GM21528 (cell line): ENCODE measurements around the gene MPP1.

ENCODE experiments used
- ATAC-seq: cut with Tn5 transposase; IDR thresholded peaks from one replicate; pipeline ENCODE4 v1.9.1; 2021; ENCODE audit warnings: mild to moderate bottlenecking, moderate library complexity; ENCODE audit not compliant: unreplicated experiment, low FRiP score

The MPP1 gene

DNA sequence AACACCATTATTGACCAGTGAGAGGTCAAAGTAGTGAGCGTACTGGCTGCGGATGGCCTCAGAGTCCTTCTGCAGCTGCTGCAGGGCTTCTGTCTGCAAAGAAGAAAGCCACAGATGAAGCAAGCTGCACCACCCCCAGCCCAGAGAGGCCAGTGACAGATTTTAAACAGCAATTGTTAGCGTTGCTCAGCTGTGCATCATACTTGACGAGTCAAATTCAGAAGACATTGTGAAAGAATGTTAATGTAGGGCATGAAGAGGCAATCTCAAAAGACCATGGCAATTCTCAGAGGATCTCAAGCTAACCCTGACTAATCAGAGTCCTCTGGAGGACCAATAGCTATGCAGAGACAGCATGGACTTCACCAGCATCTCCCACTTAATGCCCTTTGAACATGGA lies 26.0 kb downstream of the MPP1 start:
- no peak for ATAC-seq

DNA sequence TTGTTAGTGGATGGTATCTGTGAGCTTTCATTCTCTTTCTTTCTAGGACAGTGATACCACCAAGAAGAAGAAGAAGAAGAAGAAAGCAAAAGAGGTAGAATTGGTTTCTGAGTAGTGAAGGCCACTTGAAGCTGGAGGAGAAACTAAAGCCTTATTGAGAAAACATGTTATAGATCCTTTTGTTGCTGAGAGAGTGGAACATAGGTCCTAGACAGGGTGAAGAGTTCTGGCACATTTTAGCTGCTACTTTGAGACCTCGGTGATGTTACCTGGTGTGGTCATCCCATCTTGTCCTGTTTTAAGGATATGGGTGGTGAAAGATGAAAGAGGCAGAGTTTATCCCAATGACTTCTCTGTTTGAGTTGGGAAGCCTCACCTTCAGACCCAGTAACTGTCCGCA lies 28.5 kb downstream of the MPP1 start:
- ATAC-seq, result no peak

DNA sequence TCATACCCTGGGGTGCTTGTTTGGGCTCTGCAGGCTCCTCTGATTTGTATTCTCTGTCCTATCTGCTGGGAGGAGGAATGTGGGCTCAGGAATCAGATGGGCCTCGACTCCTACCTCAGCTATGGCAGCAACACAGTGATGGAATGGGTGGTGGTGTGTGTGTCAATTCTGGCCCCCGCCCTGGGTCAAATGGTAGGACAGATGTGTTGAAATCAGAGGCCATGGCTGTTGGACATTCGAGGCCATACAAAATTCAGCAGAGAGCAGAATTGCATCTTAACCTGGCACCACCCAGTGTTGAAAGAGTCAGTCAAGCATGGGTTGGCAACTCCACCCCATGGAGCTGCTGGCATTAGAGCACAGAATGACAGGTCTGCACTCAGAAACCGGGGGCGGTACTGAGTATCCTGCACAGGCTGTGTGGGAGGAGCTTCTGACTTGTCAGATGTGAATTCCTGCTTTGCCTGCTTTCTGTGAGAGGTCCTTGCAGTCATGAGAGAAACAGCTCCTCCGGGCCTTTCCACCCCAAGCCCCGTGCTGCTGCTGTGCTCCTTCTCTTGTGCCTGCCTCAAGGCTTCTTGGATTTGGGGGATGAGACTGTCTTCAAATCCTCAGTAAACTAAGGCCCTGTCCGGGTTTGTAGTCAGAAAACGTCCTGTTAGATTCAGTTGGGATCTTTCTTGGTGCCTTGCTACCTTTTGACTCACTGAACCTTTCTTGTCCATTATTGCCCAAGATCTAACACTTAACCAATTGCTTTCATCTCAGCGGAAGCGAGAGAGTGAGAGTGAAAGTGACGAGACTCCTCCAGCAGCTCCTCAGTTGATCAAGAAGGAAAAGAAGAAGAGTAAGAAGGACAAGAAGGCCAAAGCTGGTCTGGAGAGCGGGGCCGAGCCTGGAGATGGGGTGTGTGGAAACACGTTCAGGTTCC lies 29.6 kb downstream of the MPP1 start:
- ATAC-seq, result no peak

DNA sequence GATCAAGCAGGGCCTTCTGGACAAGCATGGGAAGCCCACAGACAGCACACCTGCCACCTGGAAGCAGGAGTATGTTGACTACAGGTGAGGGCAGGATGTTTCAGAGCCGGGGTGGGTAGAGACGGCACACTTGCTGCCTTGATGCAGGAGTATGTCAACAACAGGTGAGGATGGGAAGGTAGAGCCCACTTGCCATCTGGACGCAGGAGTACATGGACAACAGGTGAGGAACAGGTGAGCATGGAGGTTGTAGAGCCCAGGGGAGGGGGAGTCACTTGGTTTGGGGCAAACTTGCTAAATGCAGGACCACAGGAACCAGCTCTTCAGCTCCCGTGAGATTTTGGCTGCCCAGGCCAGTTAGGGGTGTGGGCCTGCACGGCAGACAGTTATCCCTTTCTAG lies 30.7 kb downstream of the MPP1 start:
- no peak for ATAC-seq

DNA sequence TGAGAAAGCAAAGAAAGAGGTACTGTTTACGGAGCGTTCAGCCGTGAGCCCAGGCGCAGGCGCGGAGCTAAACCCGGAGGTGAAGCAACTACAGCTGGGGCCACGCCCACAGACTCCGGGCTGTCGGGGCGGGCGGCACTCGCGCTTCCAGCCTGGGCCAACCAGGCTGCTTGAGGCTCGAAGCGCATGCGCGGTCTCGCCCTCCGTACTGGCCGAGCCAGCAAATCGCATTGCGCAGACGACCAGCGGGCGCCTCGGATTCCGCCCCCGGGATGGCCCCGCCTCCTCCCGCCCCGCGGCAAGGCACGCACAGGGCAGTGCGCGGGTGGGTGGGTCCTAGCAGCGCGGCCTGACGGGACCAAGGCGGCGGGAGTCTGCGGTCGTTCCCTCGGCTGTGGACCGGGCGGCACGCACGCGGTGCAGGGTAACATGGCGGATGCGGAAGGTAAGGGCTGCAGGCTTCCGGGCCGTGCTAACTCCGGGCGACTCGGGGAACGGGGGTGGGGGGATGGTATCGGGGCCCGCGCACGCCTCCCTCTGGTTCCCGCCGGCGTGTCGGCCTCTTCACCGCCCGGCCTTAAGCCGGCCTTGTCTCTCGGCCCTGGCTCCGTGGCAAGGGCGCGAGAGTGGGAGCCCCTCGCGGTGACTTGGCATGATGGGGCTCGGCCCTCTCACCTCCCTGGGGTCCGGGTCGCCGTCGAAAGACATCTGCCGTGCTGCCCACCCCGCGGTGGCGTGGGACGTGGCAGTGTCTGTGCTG lies 42.6 kb downstream of the MPP1 start, which contains the start of gene DKC1:
Gene DKC1, plus strand, starts transcription at position 328 of the 760 bp plus-strand sequence. Its CDS starts 102 bp downstream, at position 430.
- peak; percentile 83 for ATAC-seq

DNA sequence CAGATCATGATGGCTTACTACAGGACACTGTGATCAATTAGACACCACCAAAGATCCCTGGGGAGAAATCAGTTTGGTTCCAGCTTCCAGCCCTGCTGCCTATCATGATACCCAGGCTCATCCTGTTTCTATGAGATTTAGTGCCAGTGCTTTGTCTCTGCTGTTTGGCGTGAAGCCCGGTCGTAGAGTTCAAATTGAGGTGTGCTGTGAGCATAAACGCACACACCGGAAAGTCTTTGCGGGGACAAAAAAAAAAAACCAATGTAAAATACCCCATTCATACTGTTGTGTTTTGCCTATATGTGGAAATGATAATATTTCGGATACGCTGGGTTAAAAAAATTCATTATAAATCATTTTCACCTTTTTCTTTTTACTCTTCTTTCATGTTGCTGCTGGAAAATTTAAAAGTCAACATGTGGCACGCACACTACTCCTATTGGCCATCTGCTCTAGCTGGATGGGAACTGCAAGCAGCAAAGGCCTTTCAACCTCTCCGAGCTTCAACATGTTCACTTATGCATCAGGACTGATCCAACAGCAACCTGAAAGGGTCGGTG lies 43.2 kb downstream of the MPP1 start:
- ATAC-seq, result no peak

DNA sequence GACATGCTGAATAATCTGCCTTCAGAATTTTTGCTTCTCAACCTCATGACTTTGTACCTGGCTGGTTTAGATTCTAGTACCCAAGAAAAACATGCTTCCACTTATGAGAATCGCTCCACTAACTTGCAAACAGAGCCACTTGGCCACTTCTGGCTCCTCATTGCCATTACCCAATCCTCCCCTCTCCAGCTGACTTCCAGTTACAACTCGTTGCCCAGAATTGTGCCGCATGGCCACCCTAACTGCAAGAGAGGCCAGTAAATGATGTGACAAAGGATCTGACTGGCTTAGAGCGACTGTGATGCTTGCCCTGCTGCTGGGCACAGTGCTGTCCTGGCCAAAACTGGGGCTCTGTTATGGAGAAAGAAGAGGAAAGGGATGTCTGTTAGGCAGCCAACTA lies 46.6 kb downstream of the MPP1 start:
- no peak for ATAC-seq

DNA sequence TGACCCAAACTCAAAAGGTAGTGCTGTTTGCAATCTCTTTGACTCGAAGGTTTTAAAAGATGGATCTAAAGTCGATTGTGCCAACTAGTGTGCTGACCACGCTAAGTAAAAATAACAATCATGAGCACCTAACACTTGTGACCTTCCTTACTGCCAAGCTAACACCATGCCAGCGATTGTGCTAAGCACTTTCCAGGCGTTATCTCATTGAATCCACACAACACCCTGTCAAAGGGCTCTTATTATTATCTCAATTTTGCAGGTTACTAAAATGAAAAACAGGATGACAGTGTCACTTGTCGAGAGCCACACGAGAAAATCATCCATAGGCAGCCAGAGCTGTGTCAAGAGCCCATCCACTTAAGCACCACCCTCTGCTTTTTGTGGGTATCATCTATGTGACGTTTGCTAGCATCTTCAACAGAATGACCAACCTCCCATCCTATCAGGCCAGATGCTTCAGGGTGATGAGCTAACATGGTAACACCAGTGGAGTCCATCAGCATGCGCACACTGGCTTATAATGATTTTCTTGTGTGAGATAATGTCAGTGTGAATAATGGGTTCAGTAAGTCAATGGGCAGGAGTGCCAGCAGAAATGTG lies 53.5 kb downstream of the MPP1 start:
- ATAC-seq, result no peak

DNA sequence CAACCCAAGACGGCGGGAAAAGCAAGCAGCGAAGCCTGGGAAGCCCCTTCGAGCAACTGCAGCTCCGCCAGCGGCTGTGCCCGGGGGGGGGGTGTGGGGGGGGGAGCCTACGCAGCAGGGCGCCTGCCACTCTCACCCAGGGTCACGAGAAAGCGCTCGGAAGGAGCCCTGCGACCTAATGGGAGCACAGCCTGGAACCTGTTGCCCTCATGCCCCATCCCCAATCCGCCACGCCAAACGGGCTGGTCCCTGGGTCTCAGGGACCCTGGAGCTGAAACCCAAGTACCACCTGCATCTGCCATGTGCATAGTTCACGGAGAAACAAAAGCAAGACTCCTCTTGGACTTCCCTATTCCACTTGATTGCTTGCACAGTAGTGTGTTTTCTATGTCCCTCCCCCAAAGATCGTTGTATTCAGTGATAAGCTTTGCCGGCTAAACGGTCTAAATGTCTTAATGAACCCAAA lies 54.0 kb downstream of the MPP1 start:
- ATAC-seq, result no peak

DNA sequence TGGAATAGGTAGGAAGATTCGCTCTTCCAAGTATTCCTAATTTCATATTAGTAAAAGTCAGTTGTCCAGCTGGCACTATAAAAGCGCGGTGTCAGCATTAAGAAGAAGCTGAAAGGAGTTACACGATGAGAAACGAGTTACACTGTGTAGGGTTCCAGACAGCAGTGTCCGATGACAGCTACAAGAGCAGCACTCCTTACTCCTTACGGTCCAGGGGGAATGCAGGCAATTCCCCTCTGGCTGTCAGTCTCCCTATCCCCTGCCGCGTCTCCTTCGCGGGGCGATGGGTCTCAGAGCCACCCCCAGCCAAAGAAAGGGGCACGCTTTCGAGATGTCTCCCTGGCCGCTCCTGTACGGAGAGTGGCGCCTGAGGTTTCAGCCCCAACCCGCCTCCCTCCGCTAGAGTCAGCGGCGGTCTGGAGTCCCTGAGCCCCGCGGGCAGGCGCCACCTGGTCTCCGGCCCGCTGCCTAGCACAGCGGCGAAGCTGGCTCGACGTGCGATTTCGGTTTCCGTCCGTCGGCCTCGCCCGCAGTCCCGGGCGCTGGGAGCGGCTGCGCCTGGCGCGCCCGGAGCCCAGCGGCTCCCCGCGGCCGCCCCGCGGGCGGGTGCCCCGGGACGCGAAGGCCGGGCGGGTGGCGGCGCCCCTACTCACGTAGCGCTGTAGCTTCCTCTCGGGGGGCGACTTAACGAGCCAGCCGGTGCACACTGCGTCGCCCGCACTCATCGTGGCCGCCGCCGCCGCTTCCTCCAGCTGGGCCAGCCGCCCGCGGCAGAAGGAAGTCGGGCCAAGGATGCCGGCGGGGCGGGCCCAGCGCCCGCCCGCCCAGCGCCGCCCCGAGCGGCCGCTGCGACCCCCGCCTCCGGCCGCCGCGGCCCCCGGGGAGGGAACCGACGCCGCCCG lies 54.7 kb downstream of the MPP1 start, which contains the start of gene GAB3:
Gene GAB3, minus strand, starts transcription at position 777 of the 902 bp plus-strand sequence. Its CDS starts 52 bp downstream, at position 725.
- peak; percentile 54 for ATAC-seq

DNA sequence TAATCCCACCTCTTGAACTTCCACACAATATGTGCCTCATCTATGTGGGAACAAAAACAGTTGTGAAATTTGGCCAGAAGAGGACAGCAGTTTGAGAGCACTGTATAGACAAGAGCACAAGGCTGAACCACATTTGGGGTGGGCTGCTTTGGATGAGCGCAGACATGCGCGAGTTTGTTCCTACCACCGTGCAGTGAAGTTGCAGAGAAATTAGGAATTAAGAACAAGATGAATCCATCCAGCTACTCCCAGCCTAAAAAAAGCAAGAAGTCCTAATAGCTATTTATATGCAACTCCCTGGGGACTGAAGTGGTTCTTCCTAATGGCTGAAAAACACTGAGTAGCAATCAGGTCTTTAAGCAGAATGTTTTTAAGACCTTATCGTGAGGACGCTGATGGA lies 55.4 kb downstream of the MPP1 start:
- no peak for ATAC-seq

DNA sequence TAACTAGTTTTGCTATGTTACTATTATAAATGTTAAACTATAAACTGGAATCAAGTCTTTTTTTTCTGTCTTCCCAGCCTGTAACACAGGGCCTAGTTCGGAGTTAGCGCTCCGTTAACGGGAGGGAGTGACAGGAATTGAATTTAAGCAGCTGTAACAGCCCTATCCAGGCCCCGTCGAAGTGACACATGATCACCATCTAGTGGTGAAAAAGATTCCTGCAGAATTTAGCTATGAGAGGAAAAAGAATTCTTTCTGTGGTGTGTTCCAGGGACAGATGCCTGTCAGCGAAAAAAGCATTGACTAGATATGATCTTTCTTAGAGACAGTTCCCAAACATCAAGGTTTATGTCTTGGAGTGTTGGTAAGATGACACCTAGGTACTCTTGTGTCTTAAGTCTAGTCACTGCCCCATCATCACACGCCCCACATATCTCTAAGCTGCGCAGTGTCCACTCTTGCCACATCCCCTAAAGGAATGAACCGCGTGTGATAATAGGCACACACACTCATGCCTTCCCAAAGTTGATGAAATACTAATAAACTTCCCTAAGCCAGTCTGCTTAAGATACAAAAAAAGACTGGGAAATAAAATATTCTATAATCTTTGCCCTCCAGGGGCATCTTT lies 56.5 kb downstream of the MPP1 start:
- peak; percentile 68 for ATAC-seq

DNA sequence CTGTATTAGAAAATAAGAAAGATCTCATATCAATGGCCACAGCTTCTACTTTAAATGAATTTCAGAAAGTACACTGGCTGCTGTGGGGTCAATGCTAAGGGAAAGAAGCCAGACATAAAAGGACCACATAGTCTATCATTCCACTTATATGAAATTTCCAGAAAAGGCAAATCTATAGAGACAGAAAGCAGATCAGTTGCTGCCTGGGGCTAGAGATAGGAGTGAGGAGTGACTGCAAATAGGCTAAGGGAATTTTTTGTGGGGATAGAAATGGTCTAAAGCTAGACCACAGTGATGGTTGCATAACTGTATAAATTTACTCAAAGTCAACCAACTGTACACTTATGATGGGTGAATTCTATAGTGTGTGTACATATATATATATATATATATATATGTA lies 62.7 kb downstream of the MPP1 start:
- no peak for ATAC-seq

DNA sequence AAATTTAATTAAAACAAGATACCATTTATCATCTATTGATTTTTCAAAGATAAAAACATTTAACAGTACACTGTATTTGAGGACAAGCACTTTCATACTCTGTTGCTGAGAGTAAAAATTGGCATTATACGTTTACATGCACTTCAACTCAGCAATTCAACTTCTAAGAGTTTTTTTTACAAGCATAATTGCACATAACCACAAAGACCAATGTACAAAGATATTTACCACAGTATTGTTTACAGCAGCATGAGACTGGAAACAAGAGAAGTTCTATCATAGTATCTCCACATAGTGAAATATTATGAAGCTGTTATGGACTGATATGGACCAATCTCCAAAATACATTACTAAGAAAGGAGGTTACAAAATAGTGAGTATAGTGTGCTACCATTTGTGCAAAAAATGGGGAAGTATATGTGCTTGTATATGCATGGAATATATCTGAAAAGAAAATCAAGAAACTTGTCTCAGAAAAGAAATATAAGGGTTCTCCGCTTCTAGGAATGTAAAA lies 65.3 kb downstream of the MPP1 start:
- ATAC-seq, result no peak

DNA sequence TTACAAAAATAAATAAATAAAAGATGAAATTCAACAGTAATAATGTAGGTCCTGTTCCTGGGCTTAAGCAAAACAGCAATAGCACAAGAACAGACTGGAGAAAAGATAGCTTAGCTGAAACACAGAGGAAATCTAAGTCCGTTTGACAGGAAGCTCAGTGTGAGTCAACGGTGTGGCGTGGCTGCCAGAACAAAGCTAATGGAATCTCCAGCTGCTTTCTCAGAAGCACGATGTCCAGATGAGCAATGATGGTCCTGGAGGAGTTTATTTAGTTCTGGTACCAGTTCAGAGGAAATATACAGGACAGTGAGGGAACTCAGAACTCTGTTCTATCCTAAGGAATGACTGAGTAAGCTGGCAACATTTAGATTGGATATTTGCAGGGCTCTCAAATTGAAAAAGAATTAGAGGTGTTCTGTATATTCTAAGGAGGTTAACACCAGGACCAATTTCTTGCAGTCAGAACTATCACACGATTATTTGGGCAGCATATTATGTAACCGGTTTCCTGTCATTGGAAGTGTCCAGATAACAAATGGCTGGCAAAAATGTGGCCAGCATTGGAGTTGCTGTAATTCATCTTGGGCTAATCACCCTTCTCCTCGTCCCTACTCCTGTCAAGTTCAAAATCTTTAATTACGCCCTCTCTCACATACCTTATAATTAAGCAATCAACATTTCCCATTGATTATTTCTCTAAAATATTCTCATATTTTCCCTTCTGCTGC lies 67.1 kb downstream of the MPP1 start:
- no peak for ATAC-seq

DNA sequence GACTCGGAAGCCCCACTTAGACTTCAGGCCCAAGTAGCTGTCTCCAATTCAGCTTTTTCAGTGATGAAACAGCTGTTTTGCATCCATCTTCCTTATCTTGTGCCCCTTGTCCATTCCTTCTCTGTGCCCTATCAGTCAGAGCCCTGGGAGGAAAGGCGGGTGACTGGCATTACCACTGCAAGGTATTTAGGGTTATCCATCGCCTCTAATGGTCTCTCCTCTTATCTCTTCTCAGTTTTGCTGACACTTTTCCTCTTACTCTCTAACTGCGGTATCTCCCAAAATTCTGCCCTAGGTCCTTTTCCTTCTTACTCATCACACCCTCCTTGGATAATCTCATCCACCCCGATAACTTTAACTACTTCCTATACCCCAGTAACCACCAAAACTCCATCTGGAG lies 68.1 kb downstream of the MPP1 start:
- no peak for ATAC-seq

DNA sequence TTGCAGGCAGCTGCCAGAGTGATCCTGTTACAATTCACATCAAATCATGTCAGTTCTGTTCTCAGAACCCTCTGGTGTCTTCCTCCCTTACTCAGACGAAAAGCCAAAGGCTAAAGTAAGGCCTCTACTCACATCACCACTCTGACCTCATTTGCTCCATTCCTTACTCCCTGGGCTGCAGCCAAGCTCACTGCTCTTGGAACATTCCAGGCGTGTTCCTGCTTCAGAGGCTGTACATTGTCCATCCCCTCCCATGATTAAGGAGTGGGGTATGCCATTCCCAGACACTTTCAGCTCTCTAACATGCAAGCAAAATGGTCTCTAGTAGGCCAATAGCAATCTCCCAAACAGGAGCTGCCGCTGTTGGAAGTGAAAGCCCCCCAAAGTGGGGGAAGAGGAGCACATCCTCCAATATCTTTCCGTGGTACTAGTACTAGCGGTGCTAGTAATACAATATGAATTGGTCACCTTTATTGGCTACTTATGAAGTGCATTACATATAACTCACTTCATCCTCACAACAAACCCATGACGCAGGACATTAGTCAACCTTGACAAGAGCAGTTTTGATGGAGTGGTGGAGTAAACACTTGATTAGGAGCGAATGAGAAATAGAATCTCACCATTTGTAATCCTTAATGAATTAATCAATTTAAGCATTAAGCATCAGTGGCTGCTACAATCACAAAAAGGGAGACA lies 69.4 kb downstream of the MPP1 start:
- no peak for ATAC-seq
